ENCODE results near the gene CNR1. TPM values are rescaled to one million over a fixed set of nuclear protein-coding genes. Genes with fewer than 3 reads are reported as not detected.

Gene CNR1
- total RNA-seq, 4 donors from 2014 or later: 23.4 to 57.7 (median 35.0) TPM

- no peak for TF ChIP-seq CTCF (IDR thresholded peaks at IDR 0.05; ENCODE audit: low read depth)
These were observed 60.3 kb downstream of the CNR1 start for GRCh38 chr6:88105741-88106340.

Other genes starting within 250 kb of the CNR1 start
- not detected for gene SPACA1, start 118.5 kb downstream of the CNR1 start, total RNA-seq